ENCODE measurements around the gene CD82.
"Not testable (repeated sequence)": the region's sequence is repeated elsewhere in the genome, so short reads cannot be mapped to it uniquely, and the experiment has no call there.

CD82 gene

DNA sequence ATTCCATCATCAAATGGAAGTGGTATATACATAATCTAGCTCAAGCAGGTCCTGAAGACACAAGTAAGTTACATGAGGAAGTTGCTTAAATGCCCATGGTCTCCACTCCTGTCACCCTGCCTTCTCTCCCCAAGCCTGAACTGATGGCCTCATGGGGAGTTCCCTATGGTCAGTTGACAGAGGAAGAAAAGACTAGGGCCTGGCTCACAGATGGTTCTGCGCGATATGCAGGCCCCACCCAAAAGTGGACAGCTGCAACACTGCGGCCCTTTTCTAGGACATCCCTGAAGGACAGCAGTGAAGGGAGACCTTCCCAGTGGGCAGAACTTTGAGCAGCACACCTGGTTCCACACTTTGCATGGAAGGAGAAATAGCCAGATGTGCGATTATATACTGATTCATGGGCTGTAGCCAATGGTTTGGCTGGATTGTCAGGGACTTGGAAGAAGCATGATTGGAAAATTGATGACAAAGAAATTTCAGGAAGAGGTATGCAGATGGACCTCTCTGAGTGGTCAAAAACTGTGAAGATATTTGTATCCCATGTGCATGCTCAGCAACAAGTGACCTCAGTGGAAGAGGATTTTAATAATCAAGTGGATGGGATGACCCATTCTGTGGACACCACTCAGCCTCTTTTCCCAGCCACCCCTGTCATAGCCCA is 17.3 kb upstream of the CD82 start:
- peaks cover 3% of the 10 kb centered on the region for H3K27me3 Mint-ChIP-seq (ENCODE audit: low read depth)
- TF ChIP-seq, protein P1, sequence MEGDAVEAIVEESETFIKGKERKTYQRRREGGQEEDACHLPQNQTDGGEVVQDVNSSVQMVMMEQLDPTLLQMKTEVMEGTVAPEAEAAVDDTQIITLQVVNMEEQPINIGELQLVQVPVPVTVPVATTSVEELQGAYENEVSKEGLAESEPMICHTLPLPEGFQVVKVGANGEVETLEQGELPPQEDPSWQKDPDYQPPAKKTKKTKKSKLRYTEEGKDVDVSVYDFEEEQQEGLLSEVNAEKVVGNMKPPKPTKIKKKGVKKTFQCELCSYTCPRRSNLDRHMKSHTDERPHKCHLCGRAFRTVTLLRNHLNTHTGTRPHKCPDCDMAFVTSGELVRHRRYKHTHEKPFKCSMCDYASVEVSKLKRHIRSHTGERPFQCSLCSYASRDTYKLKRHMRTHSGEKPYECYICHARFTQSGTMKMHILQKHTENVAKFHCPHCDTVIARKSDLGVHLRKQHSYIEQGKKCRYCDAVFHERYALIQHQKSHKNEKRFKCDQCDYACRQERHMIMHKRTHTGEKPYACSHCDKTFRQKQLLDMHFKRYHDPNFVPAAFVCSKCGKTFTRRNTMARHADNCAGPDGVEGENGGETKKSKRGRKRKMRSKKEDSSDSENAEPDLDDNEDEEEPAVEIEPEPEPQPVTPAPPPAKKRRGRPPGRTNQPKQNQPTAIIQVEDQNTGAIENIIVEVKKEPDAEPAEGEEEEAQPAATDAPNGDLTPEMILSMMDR (IDR thresholded peaks at IDR 0.05; ENCODE audit: unreplicated experiment in 3 of 3): no peak
- H3K9me3 Mint-ChIP-seq: peaks cover 12% of the 10 kb centered on the region
- H3K4me1 Mint-ChIP-seq: no peaks in the 10 kb centered on the region
- H3K4me3 Mint-ChIP-seq: no peak overlapping the region
- no peaks in the 10 kb centered on the region for H3K36me3 Mint-ChIP-seq (ENCODE audit: low read depth)
- H3K27ac Mint-ChIP-seq: no peak overlapping the region

GRCh38 chr11:44548961-44549749 is 16.3 kb upstream of the CD82 start:
- not testable (repeated sequence) for H3K27me3 Mint-ChIP-seq (ENCODE audit: low read depth); H3K4me3 Mint-ChIP-seq; H3K4me1 Mint-ChIP-seq; H3K36me3 Mint-ChIP-seq (ENCODE audit: low read depth); H3K27ac Mint-ChIP-seq
- H3K9me3 Mint-ChIP-seq: peaks cover 12% of the 10 kb centered on the region

GRCh38 chr11:44550123-44550522 is 15.3 kb upstream of the CD82 start:
- peaks cover 12% of the 10 kb centered on the region for H3K9me3 Mint-ChIP-seq
- H3K4me3 Mint-ChIP-seq: no peak overlapping the region
- TF ChIP-seq, protein P1 (IDR thresholded peaks at IDR 0.05; ENCODE audit: unreplicated experiment in 3 of 3): no peak
- H3K27ac Mint-ChIP-seq: no peak overlapping the region
- H3K4me1 Mint-ChIP-seq: no peaks in the 10 kb centered on the region
- peaks cover 3% of the 10 kb centered on the region for H3K27me3 Mint-ChIP-seq (ENCODE audit: low read depth)
- H3K36me3 Mint-ChIP-seq (ENCODE audit: low read depth): no peaks in the 10 kb centered on the region

- TF ChIP-seq, protein P1 (IDR thresholded peaks at IDR 0.05; ENCODE audit: unreplicated experiment in 3 of 3): no peak
- H3K9me3 Mint-ChIP-seq: peaks cover 4% of the 10 kb centered on the region
- no peak overlapping the region for H3K27ac Mint-ChIP-seq
- peaks cover under 1% of the 10 kb centered on the region for H3K4me1 Mint-ChIP-seq
- H3K36me3 Mint-ChIP-seq (ENCODE audit: low read depth): no peaks in the 10 kb centered on the region
- peaks cover 3% of the 10 kb centered on the region for H3K27me3 Mint-ChIP-seq (ENCODE audit: low read depth)
- no peak overlapping the region for H3K4me3 Mint-ChIP-seq
These were observed 13.9 kb upstream of the CD82 start for GRCh38 chr11:44551456-44552139.

DNA sequence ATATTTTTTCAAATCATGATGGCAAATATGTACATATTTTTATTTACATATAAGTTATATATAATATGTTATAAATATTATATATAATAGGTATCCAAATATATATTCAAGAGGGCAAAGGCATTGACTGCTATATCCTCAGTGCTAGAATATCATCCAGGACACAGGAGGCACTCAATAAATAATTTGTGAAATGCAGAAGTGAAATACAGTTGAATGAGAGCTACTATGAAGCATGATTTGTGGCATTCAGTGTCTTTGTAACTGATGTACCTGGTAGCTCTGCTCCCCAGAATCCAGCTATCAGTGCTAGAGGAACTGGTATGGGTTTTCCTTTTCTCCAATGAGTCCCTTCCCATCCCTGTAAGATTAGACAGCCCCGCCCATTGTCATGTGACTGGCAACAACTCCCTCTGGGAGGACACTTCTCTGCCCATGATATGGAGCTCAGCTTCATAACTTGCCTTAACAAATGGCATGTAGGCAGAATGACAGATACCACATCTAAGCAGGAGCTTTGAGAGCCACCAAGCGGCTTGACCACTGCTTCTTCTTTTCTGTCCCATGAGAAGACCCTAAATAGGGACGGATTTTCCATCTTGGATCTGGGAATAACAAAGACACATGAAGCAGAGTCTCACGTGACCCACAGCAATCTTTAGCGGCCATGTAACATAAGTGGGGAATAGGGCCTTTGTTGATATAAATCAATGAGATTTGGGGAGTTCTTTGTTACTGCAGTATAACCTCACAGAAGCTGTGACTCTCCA is 10.2 kb upstream of the CD82 start:
- TF ChIP-seq, protein P1 (IDR thresholded peaks at IDR 0.05; ENCODE audit: unreplicated experiment in 3 of 3): no peak
- Mint-ChIP-seq H3K27me3 (ENCODE audit: low read depth) (no peaks in the 10 kb centered on the region), H3K27ac (no peak overlapping the region), H3K36me3 (ENCODE audit: low read depth) (no peaks in the 10 kb centered on the region), H3K9me3 (peaks cover 4% of the 10 kb centered on the region), H3K4me3 (no peak overlapping the region), H3K4me1 (peaks cover 5% of the 10 kb centered on the region)
